Caco-2 (cell line): ENCODE measurements around the gene BLTP2. TPM values are rescaled to one million over a fixed set of nuclear protein-coding genes. Genes with fewer than 3 reads are reported as not detected.

ENCODE experiments used
- BruUV-seq: library from RNA; stranded (reverse); fragments of 400-500 nt; replicated peaks from 2 replicates; lab custom pipeline; 2021; lab: Mats Ljungman, UMichigan
- CTCF ChIA-PET: fragments of 300-600 bp; sonication (Branson Sonifier 250); formaldehyde crosslinking; loops from one replicate; lab custom pipeline; 2022; ENCODE audit warnings: antibody characterized with exemption; lab: Charles Lee
- POLR2A ChIA-PET: fragments of 300-600 bp; sonication (Branson Sonifier 250); formaldehyde crosslinking; loops from one replicate; lab custom pipeline; 2022; ENCODE audit warnings: antibody characterized with exemption; lab: Charles Lee
- DNase-seq, 2 experiments: peaks; one replicate each; pipeline versions ENCODE4 v3.0.0 to v3.0.0-alpha.2; 2020 to 2022
- H3K27me3 ChIP-seq: replicated peaks from 2 replicates; pipeline ENCODE4 v1.6.0; 2011; ENCODE audit warnings: low read length; ENCODE audit not compliant: control insufficient read depth, insufficient read depth
- H3K36me3 ChIP-seq: 2 replicates; pipeline ENCODE4 v1.5.1; 2011; ENCODE audit warnings: low read length; ENCODE audit not compliant: control insufficient read depth, insufficient read depth
- H3K4me1 ChIP-seq: fragments of 250-450 bp; sonication (Bioruptor Pico); 2 replicates; pipeline ENCODE4 v1.5.1; 2020; ENCODE audit warnings: mild to moderate bottlenecking
- H3K4me3 ChIP-seq: 2 replicates; pipeline ENCODE4 v1.5.1; 2011; ENCODE audit warnings: low read depth, mild to moderate bottlenecking, control low read depth, low read length
- H3K9me3 ChIP-seq: fragments of 250-450 bp; sonication (Bioruptor Pico); 2 replicates; pipeline ENCODE4 v1.5.1; 2020; ENCODE audit warnings: mild to moderate bottlenecking, moderate library complexity
- H3K27ac Mint-ChIP-seq: one replicate; pipeline ENCODE4 v1.8.0; 2022; ENCODE audit warnings: mixed read lengths; ENCODE audit not compliant: unreplicated experiment
- H3K27me3 Mint-ChIP-seq: one replicate; pipeline ENCODE4 v1.8.0; 2022; ENCODE audit warnings: mixed read lengths; ENCODE audit not compliant: insufficient read depth, unreplicated experiment
- H3K36me3 Mint-ChIP-seq: one replicate; pipeline ENCODE4 v1.8.0; 2022; ENCODE audit warnings: mild to moderate bottlenecking, mixed read lengths; ENCODE audit not compliant: insufficient read depth, unreplicated experiment
- H3K4me1 Mint-ChIP-seq: one replicate; pipeline ENCODE4 v1.8.0; 2022; ENCODE audit warnings: low read depth, mixed read lengths; ENCODE audit not compliant: unreplicated experiment
- H3K4me3 Mint-ChIP-seq: one replicate; pipeline ENCODE4 v1.8.0; 2022; ENCODE audit warnings: mild to moderate bottlenecking, moderate library complexity, mixed read lengths; ENCODE audit not compliant: unreplicated experiment
- H3K9me3 Mint-ChIP-seq: one replicate; pipeline ENCODE4 v1.8.0; 2022; ENCODE audit warnings: mixed read lengths; ENCODE audit not compliant: unreplicated experiment
- CTCF ChIP-seq, 2 experiments: fragments of 200-600 bp in 1 of 2; IDR thresholded peaks; 1 replicate in 1 of 2; 2 replicates in 1 of 2; pipeline versions ENCODE4 v1.5.1 to v1.8.0; 2011 to 2022; ENCODE audit warnings: antibody characterized with exemption in 1 of 2, control low read depth in 1 of 2, inconsistent platforms in 1 of 2, low read depth in 1 of 2, low read length in 1 of 2, mild to moderate bottlenecking in 1 of 2, moderate library complexity in 1 of 2; ENCODE audit not compliant: insufficient read depth in 1 of 2, severe bottlenecking in 1 of 2, unreplicated experiment in 1 of 2
- intact Hi-C: fragments of 100-400 bp; cut with micrococcal nuclease; formaldehyde crosslinking; loops from one replicate; pipeline ENCODE4 v1.10.0; 2022; ENCODE audit not compliant: unreplicated experiment
- total RNA-seq: library from RNA; stranded (reverse); gene quantifications from 2 replicates; pipeline ENCODE4 v1.2.3, GENCODE V29; 2022

Gene BLTP2
- total RNA-seq, 1 experiment from 2014 or later: 154 TPM

- H3K36me3 ChIP-seq: no peaks in the 10 kb centered on the region
- ChIA-PET CTCF (interaction anchor here (0.7 kb wide), 1 partner anchor 131 kb away, joined by 3 read pairs; the partner anchor contains the start of gene NEK8), POLR2A (interaction anchor here (0.5 to 2.0 kb wide), 3 partner anchors 26 to 122 kb away, joined by 6 to 7 read pairs (median 7); partner anchors contain the start of genes PIGS, PROCA1 and RPL23A)
- H3K27me3 ChIP-seq: no peaks in the 10 kb centered on the region
- intact Hi-C loops: loop anchor here (2.0 to 10.0 kb wide), 2 partner anchors 21 to 47 kb away; partner anchors contain the start of genes ALDOC and BLTP2
- no peaks in the 10 kb centered on the region for H3K9me3 Mint-ChIP-seq
- TF ChIP-seq CTCF (IDR thresholded peaks at IDR 0.05; ENCODE audit: insufficient read depth in 1 of 2, low read depth in 1 of 2, low read length in 1 of 2, severe bottlenecking in 1 of 2, unreplicated experiment in 1 of 2): no peak
- BruUV-seq: no TSS peak
- H3K36me3 Mint-ChIP-seq: peaks cover 47% of the 10 kb centered on the region
- H3K27me3 Mint-ChIP-seq: no peaks in the 10 kb centered on the region
- DNase-seq: no peak
- H3K4me3 Mint-ChIP-seq: peak overlapping the region; percentile 96
- peaks cover 15% of the 10 kb centered on the region for H3K4me1 Mint-ChIP-seq
- peaks cover 6% of the 10 kb centered on the region for H3K4me1 ChIP-seq
- peak overlapping the region; percentile 99 for H3K27ac Mint-ChIP-seq
- H3K4me3 ChIP-seq: peak overlapping the region; percentile 86
- H3K9me3 ChIP-seq: no peaks in the 10 kb centered on the region
These were observed 47.2 kb downstream of the BLTP2 start for GRCh38 chr17:28597606-28598383.

Other genes with a start within 250 kb of the BLTP2 start
- gene SLC46A1, start 238.9 kb downstream of the BLTP2 start, total RNA-seq: 114 and 128 TPM in 2 replicates
- gene SLC13A2, start 171.5 kb downstream of the BLTP2 start, total RNA-seq: 0.42 and 0.57 TPM in 2 replicates
- 0.26 and 0.48 TPM in 2 replicates for gene FOXN1, start 138.8 kb downstream of the BLTP2 start, total RNA-seq
- 40.5 and 41.3 TPM in 2 replicates for gene UNC119, start 92.5 kb downstream of the BLTP2 start, total RNA-seq
- gene PIGS, start 73.6 kb downstream of the BLTP2 start, total RNA-seq: 78.2 and 99.6 TPM in 2 replicates
- gene ALDOC, start 68.3 kb downstream of the BLTP2 start, total RNA-seq: 16.3 and 17.7 TPM in 2 replicates
- 113 TPM in 2 replicates for gene SPAG5, start 46.1 kb downstream of the BLTP2 start, total RNA-seq
- 15.7 and 18.9 TPM in 2 replicates for gene RSKR, start 31.0 kb downstream of the BLTP2 start, total RNA-seq
- gene SDF2, start 16.7 kb upstream of the BLTP2 start, total RNA-seq: 63.5 and 64.9 TPM in 2 replicates
- 127 and 129 TPM in 2 replicates for gene SUPT6H, start 17.0 kb upstream of the BLTP2 start, total RNA-seq
- 4.1 and 4.4 TPM in 2 replicates for gene PROCA1, start 66.7 kb upstream of the BLTP2 start, total RNA-seq
- gene RAB34, start 72.7 kb upstream of the BLTP2 start, total RNA-seq: 1.2 and 1.8 TPM in 2 replicates
- gene RPL23A, start 74.8 kb upstream of the BLTP2 start, total RNA-seq: 1,980 and 2,181 TPM in 2 replicates
- 31.7 and 37.9 TPM in 2 replicates for gene TLCD1, start 81.1 kb upstream of the BLTP2 start, total RNA-seq
- 11.0 and 13.4 TPM in 2 replicates for gene NEK8, start 83.6 kb upstream of the BLTP2 start, total RNA-seq
- 140 and 154 TPM in 2 replicates for gene TRAF4, start 98.9 kb upstream of the BLTP2 start, total RNA-seq
- 37.6 and 39.5 TPM in 2 replicates for gene FAM222B, start 197.6 kb upstream of the BLTP2 start, total RNA-seq
- 77.4 and 85.1 TPM in 2 replicates for gene ERAL1, start 209.9 kb upstream of the BLTP2 start, total RNA-seq